Stomach (tissue), 4 donors: Measurements from ENCODE around the gene SENP2.

Experiments
- EP300 ChIP-seq: sonication (generic); formaldehyde crosslinking; IDR thresholded peaks from one replicate; pipeline ENCODE4 v1.6.1; 2017; ENCODE audit warnings: antibody characterized with exemption
- POLR2A ChIP-seq, 4 donors: fragments of 450-650 bp; IDR thresholded peaks; one replicate each; pipeline ENCODE4 v1.6.1; 2016; ENCODE audit warnings: antibody characterized with exemption in 4 of 4, control low read depth in 2 of 4, mild to moderate bottlenecking in 1 of 4, moderate library complexity in 1 of 4
- POLR2AphosphoS5 ChIP-seq, 3 donors: sonication (generic); formaldehyde crosslinking; IDR thresholded peaks; one replicate each; pipeline ENCODE4 v1.6.1; 2016; ENCODE audit warnings: antibody characterized with exemption in 3 of 3
- TF ChIP-seq, protein P1 (sequence below), 7 experiments: fragments of 450-650 bp in 4 of 7; fragments of 200-600 bp in 3 of 7; sonication (generic) in 3 of 7; IDR thresholded peaks; one replicate each; pipeline ENCODE4 v1.5.1; 2016 to 2019; ENCODE audit warnings: antibody characterized with exemption in 7 of 7, control low read depth in 2 of 7, mild to moderate bottlenecking in 1 of 7

DNA sequence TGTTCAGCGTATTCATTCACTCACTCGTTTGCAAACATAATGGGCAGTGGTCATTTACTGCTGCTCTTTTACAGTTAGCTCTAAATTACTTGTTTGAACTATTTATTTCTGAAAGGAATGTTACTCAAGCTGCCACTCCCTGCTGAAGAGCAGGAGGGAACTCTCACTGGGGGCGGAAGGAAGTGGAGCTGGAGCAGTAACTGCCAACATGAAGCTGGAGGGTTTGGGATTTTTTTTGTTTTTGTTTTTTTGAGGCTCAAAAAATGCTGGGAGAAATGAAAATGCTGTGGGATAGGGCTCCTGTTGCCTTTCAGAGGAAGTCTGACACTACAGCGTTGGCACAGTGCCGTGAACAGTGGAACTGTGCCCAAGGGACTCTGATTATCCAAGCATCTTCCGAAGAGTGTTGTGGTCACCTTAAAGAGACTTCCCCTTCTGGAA is 44.1 kb downstream of the SENP2 start:
- TF ChIP-seq POLR2A (IDR thresholded peaks at IDR 0.05) (no peak), EP300 (no peak), POLR2AphosphoS5 (IDR thresholded peaks at IDR 0.05) (no peak)
- TF ChIP-seq, protein P1, sequence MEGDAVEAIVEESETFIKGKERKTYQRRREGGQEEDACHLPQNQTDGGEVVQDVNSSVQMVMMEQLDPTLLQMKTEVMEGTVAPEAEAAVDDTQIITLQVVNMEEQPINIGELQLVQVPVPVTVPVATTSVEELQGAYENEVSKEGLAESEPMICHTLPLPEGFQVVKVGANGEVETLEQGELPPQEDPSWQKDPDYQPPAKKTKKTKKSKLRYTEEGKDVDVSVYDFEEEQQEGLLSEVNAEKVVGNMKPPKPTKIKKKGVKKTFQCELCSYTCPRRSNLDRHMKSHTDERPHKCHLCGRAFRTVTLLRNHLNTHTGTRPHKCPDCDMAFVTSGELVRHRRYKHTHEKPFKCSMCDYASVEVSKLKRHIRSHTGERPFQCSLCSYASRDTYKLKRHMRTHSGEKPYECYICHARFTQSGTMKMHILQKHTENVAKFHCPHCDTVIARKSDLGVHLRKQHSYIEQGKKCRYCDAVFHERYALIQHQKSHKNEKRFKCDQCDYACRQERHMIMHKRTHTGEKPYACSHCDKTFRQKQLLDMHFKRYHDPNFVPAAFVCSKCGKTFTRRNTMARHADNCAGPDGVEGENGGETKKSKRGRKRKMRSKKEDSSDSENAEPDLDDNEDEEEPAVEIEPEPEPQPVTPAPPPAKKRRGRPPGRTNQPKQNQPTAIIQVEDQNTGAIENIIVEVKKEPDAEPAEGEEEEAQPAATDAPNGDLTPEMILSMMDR (IDR thresholded peaks at IDR 0.05): no peak
